HG02840 (cell line): ENCODE results near the gene PLIN1.

Source experiments
- ATAC-seq: cut with Tn5 transposase; IDR thresholded peaks from one replicate; pipeline ENCODE4 v1.9.1; 2021; ENCODE audit warnings: mild to moderate bottlenecking, moderate library complexity, moderate number of reproducible peaks; ENCODE audit not compliant: unreplicated experiment, low FRiP score

PLIN1 gene

DNA sequence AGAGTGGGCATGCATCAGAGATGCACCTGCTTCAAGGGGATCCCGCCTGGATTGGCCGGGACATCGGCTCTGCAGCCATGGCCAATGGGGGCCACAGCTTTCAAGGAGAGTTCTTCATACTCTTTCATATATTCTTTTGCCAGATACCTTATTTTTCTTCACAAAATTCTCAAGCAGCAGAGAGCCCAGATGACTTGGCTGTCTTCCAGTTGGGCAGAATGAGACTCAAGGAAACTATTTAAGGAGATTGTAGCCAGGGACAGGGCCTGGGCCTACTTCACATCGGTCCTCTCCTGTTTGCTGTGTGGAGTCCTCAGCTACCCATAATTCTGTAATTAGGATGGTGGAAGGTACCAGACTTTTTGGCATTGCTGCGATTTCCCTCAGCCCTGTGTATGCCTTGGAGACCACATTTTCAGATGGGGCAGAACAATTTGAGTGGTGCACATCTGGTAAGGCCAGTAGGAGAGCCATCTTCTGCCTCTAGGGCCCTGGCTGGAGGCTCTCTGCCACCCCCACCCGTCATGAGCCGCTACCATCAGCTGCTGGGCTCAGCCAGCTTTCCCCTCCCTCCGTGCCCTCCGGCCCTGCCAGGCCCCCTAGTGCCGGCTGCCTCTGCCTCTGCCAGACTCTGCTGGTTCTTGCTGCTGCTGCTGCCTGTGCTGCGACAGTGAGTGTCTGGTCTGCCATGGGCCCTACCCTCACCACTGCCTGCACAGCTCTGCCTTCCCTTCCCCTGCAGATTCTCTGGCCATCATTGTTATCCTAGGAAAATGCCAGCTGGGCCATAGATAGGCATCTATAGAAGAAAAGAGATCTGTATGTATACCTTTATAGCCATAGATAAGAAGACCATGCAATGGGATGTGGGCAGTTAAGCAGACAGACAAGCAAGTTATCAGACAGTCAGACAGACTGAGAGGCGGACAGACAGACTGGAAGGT, 6.7 kb downstream of the PLIN1 start:
- no peak for ATAC-seq

DNA sequence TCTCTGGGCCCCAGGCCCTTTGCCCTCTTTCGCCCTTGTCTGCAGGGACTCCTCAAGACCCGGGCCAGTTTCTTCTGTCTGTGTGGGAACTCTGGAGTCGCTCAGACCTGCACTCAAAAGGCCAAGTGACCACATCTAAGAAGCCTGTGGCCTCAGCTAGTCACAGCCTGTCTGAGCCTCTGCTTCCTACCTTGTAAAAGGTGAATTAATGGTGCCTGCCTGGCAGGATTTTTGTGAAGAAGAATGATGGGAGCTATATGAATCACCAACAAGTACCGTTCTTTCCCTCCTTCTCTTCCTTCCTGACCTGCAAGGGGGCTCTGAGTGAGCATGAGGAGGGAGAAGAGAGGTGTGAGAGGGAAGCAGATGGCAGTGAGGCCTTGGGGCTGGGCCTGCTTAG, 7.5 kb downstream of the PLIN1 start:
- ATAC-seq = no peak

DNA sequence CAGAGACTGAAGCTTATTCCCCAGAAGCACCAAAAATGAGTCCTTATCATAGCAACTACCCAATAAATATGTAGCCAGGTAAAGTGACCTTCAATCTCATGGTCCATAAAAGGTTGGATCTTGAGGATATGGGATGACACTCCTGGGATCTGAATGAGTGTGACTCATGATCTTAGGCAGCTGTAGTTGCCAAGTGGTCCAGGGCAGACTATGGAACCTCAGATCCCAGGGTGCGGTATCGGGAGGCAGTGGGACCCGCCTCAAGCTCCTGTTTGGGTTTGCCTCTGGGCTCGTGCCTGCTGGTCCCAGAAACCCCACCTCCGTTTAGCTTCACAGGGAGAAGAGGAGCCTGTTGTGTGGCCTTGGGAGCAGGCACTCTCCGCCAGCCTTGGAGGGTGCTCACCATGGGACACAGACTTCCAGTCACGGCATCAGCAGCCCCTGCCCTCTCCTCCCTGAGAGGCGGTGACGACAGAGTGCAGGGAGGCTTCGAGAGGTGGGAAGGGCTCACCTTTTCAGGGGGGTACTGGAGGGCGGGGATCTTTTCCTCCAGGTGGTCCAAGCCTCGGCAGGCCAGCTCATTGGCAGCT, 8.1 kb downstream of the PLIN1 start:
- no peak for ATAC-seq

DNA sequence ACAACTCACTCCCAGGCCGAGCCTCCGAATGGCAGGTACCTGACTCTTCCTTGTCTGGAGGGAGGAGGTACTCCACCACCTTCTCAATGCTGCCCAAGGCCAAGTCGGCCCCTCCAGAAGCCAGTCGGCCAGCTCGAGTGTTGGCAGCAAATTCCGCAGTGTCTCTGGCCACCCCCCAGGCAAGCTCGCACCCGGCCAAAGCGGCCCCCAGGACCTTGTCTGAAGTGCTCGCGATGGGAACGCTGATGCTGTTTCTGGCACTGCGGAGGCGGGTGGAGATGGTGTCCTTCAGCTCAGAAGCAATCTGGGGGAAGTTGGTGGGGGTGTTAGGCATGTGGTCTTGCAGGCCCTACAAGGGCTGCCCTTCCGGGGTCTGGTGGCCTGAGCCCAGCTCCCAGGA, 9.2 kb downstream of the PLIN1 start:
- no peak for ATAC-seq

DNA sequence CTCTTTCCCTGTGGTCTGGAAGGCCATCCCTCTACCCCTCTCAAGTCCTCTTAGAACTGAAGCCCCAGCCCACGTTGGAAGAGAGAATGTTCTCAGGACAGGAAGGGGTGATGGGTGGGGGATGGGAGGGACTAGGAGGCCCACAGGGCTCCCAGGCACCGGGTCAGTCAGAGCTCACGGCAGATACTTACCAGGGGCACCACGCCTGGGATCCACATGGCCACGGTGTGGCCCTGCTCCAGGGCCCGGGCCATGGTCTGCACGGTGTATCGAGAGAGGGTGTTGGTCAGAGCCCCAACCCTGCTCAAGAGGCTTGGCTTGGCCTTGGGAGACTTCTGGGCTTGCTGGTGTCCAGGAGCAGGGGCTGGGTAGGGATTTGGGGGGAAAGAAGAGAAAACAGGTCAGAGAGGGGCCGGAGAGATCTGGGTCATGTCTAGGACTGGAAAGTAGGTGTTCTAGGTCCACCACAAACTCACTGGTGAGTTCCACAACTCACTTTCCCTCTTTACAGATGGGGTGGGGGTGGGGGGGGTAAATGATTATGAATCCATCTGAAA, 9.8 kb downstream of the PLIN1 start:
- ATAC-seq = no peak

DNA sequence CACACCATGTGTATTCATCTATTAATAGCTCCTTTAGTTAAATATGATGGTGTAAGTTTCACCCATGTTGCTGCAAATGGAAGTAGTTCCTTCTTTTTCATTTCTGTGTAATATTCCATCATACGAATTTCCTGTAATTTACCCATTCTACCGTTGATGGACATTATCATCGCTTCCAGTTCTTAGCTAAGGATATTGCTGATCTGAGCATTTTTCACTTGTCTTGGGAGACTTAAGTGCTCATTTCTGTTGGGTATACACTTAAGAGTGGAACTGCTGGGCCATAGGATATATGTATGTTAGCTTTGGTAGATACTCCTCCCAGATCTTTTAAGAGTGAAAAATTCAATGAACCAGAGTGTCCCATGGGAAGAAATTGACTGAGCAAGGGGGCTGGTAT, 11.0 kb downstream of the PLIN1 start:
- no peak for ATAC-seq

DNA sequence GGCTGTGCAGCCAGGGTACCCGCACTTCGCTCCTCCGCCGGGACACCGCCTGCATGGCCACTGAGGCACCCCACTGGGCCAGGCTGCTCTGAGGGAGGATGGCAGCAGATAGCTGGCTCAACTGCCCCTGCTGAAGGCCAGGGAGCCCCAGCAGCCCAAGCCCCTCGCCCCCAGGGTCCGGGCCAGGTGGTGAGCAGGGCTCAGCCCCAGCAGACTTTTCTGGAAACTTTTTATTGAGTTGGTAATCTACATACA, 11.5 kb downstream of the PLIN1 start:
- no peak for ATAC-seq

DNA sequence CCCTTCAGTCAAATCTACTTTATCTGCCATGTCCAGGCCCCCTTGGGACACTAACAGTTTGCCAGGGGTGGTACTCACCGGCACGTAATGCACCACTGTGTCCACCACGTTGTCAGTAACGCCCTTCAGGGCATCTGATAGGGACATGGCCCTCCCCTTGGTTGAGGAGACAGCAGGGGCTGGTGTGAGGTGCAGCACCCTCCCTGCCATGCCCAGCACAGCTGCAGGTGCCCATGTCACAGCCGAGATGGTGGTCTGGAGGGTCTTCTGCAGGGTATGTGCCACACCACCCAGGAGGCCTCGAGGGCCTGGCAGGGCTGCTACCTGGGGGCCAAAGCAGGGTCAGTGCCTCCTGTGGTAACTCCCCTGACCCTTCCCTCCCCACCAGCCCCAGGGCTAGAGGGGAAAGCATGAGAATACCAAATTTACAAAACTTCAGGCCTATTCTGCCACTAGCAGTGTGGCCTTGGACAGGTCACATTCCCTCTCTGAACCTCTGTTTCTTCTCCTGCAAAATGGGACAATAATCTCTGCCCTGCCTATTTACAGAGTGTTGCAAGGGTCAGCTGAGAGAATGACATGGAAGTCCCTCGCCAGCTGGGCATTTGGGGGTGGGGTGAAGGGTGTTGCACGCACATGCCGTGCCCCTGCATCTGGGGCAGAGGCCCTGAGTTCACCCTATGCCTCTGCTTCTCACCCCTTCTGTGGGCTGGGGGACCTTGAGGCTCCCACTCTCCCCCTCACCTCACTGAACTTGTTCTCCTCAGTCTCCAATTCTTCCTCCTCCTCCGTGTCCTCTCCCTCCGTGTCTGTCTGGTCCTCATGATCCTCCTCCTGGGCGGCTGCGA, 12.1 kb downstream of the PLIN1 start:
- ATAC-seq = no peak

DNA sequence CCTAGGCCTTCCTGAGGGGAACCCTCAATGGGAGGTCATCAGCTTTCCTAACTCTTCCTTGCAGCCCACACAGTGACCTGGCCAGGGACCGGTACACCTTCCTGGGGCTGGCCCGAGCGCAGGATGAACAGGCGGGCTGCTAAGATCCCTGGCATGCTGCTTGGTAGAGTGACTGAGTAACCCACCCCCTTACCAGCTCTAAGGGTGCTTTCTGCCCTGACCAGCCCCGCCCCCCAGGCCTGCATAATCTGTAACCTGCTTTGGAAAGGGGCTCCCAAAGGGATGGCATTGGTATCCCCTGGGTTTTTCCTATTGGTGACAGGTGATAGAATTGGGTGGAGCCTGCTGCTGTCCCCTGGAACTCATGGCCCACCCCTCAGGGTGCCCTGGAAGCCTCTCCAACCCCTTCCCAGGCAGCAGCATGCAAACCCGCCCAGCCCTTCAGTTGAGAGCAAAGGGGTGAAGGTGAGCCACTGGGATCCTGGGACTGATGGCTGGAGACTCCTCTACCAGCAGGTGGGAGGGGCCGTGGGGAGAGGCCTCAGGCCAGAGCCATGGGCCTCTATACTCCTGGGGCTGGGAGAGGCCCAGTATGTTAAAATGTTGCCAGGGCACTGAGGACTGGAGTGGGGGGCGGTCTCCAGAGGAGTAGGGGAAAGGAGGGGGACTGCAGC, 12.8 kb downstream of the PLIN1 start:
- no peak for ATAC-seq

DNA sequence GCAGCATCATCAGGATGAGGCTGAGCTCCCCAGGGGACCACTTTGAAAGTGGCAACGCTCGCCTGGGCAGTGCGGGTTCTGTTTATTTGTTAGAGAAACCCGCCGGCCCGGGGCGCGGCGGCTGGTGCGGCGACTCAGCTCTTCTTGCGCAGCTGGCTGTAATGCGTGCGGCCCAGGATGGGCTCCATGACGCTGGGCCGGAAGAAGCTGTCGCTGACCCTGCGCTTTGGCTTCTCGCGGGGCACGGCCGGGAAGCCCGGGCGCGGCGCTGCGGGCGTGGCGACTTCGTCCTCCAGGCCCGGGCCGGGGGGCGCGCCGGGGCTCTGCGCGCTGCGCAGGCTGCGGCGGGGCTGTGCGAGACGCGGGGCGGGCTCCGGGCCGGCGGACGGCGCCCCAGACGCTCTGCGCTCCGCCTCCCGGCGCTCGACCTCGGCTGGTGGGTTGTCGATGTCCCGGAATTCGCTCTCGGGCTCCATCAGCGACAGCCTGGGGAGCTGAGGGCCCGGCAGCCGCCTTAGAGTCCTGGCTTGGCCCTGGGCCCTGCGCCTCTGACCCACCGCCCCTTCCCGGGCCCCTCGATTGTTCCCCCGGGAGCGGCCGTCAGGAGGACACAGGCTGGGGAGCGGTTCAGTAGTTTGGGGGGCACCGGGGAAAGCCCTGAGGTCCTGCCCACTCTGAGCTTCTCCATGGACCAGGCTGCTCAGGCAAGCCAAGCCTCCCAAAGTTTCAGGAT, 13.6 kb downstream of the PLIN1 start:
- ATAC-seq = no peak

DNA sequence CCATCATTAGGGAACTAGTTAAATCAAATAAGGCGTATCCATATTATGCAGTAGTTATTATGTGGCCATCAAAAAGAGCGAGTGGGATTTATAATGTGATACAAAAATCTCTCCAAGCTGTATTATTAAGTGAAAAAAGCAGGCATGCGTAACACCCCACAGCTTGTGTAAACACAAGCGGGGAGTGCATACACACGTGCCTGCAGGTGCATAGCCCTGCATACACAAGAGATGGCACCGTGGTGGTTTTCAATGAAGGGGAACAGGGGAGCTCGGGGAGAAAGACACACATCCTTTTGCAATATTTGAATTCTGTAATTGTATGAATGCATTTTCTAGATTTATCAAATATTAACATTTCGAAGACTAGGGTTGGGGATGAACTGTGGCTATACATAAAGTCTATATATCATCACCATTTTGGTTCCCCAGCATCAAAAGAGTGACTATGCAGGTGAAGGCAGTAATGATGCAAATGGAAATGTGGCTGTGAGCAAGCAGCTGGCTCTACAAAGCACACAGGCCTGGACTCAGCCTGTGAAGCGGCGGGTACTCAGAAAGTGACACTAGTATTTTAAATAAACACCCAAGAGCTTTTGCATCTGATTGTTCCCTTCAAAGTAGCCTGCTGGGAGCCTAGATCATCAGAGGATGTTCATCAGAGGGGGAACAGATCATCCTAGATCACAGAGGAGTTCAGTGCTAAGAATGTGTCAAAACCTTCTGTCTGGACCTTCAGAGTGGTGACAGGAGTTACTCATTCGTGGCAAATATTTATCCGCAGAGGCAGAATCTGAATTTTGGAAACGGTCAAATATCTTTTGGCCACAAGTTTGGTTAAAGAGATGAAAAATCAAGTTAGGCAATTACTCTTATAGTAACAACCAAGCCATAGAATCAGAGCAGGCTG, 14.5 kb downstream of the PLIN1 start:
- ATAC-seq = no peak

DNA sequence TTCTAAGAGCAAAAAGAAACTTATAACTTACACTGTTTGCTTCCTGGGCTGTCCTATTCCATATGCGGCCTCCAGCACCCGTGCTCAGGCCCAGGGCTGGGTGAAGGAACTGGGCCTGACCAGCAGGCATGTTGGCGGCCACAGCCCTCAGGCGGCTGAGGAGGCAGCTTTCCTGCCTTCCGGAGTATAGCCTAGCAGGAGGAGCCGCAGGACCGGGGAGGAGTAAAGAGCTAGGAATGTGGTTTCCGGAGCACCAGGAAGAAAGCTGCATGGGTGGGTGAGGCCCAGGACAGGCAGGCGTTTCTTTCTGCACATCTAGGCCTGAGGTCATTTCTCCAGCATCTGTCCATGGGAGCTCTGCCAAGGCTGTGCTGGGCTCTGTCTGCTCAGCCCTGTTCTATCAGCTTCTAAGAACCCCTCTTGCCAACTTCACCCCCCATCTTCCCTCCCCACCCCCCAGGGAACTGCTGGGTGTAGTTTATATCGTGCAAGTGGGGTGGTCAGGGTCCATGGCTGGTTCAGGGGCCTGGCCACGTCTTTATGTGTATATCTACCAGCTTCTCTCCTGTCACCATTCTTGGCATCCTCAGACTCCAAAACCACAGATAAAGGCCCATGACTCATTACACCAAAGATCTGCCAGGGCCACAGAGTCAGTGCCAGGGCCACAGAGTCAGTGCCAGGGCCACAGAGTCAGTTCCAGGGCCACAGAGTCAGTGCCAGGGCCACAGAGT, 16.1 kb downstream of the PLIN1 start:
- ATAC-seq = no peak

DNA sequence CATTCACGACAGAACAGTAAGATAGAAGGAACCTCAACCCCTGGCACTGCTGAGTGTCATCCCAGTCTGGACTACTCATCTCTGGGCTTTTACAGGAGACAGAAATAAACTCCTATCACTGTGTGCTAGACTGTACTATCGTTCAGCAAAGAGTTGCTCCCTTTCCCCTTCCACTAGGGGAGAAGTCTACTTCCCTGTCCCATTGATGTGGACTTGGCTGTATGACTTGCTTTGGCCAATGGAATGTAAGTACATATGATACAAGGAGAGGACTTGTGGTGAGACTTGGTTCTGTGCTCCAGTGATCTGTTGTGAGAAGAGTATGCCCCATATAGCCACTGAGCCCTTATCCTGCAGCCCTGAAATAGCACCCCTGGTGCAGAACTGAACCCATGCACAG, 18.6 kb downstream of the PLIN1 start:
- ATAC-seq = no peak

DNA sequence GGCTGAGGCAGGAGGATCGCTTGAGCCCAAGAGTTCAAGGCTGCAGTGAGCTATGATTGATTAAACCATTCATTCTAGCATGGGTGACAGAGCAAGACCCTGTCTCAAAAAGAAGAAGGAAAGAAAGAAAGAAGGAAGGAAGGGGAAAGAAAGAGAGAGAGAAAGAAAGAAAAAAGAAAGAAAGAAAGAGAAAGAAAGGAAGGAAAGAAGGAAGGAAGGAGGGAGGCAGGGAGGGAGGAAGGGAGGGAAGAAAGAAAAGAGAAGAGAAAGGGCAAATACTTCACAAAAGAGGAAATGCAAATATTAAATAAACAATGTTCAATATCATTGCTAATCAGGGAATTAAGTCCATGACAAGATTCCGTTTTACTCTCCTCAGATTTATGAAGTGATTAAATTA, 19.9 kb downstream of the PLIN1 start:
- no peak for ATAC-seq

DNA sequence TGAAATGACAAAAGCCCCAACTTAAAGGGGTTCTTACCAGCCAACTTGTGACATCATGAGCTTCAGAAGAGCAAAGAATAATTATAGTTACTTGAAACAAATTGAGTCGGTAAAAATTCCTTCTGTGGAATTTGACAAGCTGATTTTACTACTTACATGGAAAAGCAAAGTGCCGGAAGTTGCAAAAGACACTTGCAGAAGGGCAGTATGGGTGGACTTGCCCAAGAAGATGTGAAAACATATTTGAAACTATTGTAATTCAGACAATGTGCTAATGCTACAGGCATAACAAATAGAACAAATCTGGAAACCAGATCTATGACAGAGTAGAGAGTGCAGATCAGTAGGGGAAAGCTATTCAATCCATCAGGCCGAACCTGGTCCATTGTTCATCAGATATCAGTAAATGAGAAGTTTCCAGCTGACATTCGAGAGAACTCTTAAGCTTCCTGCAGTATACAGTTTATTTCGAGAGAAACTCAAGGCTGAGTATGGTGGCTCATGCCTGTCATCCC, 21.4 kb downstream of the PLIN1 start:
- no peak for ATAC-seq

DNA sequence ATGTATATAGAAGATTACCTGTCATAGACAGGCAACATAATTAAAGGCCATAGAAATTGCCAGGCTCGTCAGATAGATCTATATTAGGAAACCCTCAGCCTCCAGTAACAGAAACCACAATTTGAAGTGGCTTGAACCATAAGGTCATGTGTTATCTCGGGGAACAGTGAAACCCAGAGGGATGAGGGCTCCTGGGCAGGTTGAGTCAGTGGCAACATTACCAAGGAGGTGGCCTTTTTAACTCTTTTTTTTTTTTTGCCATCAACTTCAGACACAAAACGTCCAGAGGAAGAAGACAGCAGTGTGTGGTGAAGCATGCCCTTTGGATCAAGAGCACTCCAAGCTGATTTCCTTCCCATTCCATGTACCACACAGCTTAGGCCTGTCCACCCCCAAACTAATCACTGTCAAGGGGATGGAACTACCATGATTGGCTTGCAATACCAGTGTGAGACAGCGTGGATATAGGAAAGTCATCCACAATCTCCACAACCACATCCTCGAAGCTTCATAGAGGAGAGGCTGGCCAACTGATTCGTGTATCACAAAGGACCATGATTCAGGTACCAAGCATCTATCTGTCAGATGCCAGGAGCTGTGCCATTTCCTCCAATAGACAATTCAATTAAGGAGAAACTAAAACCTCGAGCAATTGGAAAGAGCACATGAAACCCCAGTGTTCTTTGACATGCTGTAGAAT, 22.9 kb downstream of the PLIN1 start:
- no peak for ATAC-seq
